ENCODE measurements around the gene APBB2. TPM values are rescaled to one million over a fixed set of nuclear protein-coding genes. Genes with fewer than 3 reads are reported as not detected.

Gene APBB2
- total and polyA plus RNA-seq, 8 donors = 42.5 to 94.8 (median 53.8) TPM

DNA sequence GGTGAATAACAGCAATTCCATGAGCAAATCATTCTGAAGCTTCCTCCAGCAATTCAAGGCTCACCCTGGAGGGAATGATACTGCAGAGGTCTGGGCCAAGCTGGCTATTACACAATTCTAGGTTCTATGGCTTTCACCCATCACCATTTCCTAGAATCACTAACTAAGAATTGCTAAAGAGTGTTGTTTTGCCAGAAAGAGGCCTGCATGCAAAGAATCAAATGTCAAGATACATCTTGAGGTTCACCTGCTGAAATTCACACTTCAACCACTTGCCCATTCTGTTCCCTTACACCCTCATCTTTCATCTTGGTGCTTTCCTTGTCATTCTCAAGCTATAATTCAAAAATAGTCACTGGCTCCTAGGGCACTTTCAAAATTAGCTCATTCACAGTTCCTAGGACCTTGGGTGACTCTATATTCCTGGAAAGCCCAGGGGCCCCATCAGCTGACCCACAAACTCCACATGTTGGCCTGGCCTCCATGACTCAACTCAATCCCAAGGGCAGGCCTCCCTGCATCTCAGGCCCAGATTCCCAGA is 7.0 kb downstream of the APBB2 start:
- TF ChIP-seq, protein P1, sequence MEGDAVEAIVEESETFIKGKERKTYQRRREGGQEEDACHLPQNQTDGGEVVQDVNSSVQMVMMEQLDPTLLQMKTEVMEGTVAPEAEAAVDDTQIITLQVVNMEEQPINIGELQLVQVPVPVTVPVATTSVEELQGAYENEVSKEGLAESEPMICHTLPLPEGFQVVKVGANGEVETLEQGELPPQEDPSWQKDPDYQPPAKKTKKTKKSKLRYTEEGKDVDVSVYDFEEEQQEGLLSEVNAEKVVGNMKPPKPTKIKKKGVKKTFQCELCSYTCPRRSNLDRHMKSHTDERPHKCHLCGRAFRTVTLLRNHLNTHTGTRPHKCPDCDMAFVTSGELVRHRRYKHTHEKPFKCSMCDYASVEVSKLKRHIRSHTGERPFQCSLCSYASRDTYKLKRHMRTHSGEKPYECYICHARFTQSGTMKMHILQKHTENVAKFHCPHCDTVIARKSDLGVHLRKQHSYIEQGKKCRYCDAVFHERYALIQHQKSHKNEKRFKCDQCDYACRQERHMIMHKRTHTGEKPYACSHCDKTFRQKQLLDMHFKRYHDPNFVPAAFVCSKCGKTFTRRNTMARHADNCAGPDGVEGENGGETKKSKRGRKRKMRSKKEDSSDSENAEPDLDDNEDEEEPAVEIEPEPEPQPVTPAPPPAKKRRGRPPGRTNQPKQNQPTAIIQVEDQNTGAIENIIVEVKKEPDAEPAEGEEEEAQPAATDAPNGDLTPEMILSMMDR (IDR thresholded peaks at IDR 0.05) = no peak
- Histone ChIP-seq H3K4me3 (no peak overlapping the region), H3K9me3 (no peaks in the 10 kb centered on the region), H3K27me3 (peaks cover 0 to 9% of the 10 kb centered on the region in 2 donors), H3K36me3 (no peaks in the 10 kb centered on the region), H3K4me1 (peaks cover 0 to 33% of the 10 kb centered on the region in 2 donors), H3K27ac (no peak overlapping the region)
- ATAC-seq (no peak), DNase-seq (no peak)
- intact Hi-C loops (cut with DNase I) = no loop called here

DNA sequence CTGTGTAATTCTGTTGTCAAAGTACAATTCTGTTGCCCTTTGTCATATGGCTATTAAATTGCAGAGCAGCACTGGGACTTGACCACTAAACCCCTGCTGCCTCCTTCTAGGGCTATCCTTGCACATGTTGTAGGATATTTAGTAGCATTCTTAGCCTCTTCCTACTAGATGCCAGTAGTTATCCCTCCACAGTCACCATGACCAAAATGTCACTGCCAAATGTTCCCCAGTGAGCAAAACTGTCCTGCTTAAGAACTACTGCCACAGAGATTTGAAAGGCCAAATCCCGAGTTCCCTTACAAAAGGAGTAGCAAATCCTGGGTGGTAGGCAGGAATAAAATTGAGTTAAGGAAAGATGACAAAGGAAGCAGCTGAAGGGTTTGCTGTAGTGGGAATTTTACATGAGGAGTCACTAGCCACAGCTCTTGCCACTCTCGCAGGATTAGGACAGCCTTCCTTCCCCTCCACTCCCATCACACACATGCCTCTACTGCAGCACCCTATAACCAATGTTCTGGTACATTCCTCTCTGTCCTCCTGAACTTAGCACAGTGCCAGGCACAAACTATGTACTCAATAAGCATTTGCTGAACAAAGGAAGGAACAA is 8.4 kb downstream of the APBB2 start:
- peaks cover 0 to 26% of the 10 kb centered on the region in 2 donors for H3K4me1 ChIP-seq
- ATAC-seq = no peak

DNA sequence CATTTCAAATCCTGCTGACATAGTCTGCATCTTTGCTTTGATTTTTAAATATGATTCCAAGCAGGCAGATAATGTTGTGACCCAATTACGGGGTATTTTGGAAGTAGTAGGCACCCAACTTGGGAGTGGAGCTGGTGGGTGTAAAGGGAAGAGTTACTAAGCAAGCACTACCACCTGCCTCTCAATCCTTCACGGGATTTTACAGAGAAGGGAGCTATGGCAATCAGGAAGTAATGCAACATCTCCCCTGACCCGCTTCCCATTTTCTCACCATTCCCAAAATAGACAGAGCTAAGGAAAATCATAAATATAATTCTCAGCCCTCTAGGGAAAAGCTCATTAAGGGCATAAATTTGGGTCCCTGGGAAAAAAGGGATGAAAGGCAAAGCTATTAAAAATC is 9.2 kb downstream of the APBB2 start:
- H3K36me3 ChIP-seq = no peaks in the 10 kb centered on the region
- TF ChIP-seq, protein P1 (IDR thresholded peaks at IDR 0.05) = no peak
- intact Hi-C loops (cut with DNase I) = no loop called here
- DNase-seq (no peak), ATAC-seq (no peak)
- H3K4me3 ChIP-seq = no peak overlapping the region
- no peaks in the 10 kb centered on the region for H3K9me3 ChIP-seq
- H3K27me3 ChIP-seq = no peaks in the 10 kb centered on the region
- H3K27ac ChIP-seq = peak overlapping the region; percentile 28 to 50
- H3K4me1 ChIP-seq = peaks cover 0 to 26% of the 10 kb centered on the region in 2 donors

More for the DNA sequence above, 8.4 kb downstream of the APBB2 start:
- no peaks in the 10 kb centered on the region for H3K9me3 ChIP-seq
- intact Hi-C loops (cut with DNase I) = no loop called here
- no peaks in the 10 kb centered on the region for H3K36me3 ChIP-seq
- DNase-seq = no peak
- peak overlapping the region in 1 of 2 donors; percentile 50 for H3K27ac ChIP-seq
- H3K4me3 ChIP-seq = no peak overlapping the region
- TF ChIP-seq, protein P1 (IDR thresholded peaks at IDR 0.05) = no peak
- no peaks in the 10 kb centered on the region for H3K27me3 ChIP-seq

DNA sequence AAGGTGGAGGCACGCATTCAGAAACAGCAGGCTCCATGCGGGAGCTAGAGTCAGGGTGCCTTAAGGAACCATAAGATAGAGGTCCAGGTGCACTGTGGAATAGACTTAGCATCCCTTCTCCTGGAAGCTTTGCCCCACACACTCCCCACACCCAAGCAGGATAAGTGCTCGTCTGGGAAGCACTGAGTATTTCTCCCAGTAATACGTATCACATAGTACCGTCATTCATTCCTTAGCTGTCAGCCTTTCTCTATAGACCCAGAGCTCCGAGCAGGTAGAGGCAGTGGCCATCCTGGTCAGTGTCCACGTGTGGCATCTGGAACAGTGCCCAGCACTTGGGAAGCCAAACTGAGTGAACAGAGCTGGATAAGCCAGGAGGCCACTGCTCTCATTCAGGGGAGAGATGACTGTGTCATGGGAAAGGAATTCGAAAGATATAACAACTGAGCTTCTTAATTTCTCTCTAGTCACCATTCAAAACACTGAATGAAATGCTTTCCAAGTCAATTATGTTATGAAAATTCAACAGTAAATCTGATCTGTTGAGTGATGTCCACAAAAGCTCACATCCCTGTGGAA is 9.9 kb downstream of the APBB2 start:
- TF ChIP-seq, protein P1 (IDR thresholded peaks at IDR 0.05) = no peak
- peak; percentile 45 for ATAC-seq

DNA sequence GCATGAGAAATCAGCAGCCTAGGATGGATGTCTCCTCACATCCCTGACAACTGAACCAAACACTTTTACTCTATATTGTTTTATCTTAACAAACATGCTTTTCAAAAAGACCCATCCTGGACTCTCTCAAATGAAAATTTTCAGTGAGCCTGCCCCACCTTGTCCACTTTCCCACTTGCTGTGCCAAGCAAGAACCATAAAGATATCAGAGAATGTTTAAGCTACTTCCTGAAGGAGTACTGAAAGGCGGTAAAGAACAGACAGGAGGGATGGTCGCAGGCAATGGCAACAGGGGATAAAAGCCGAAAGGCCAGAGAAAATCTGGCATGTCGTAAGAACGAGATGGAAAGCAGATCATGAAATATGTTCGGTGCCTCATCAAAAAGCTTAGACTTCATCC is 10.5 kb downstream of the APBB2 start:
- no peak overlapping the region for H3K4me3 ChIP-seq
- intact Hi-C loops (cut with DNase I) = no loop called here
- H3K9me3 ChIP-seq = no peaks in the 10 kb centered on the region
- DNase-seq = no peak
- peaks cover 0 to 26% of the 10 kb centered on the region in 2 donors for H3K4me1 ChIP-seq
- no peaks in the 10 kb centered on the region for H3K36me3 ChIP-seq
- no peaks in the 10 kb centered on the region for H3K27me3 ChIP-seq
- no peak for ATAC-seq
- TF ChIP-seq, protein P1 (IDR thresholded peaks at IDR 0.05) = no peak
- peak overlapping the region in 1 of 2 donors; percentile 50 for H3K27ac ChIP-seq

More for the DNA sequence above, 9.9 kb downstream of the APBB2 start:
- Histone ChIP-seq H3K9me3 (no peaks in the 10 kb centered on the region), H3K4me3 (no peak overlapping the region), H3K27ac (peak overlapping the region; percentile 28 to 50), H3K4me1 (peaks cover 0 to 26% of the 10 kb centered on the region in 2 donors), H3K36me3 (no peaks in the 10 kb centered on the region), H3K27me3 (no peaks in the 10 kb centered on the region)
- intact Hi-C loops (cut with DNase I) = no loop called here
- no peak for DNase-seq
